ENCODE results near the gene KIFC3.

- TF ChIP-seq CTCF (IDR thresholded peaks at IDR 0.05) (no peak), POLR2A (IDR thresholded peaks at IDR 0.05) (no peak), EP300 (IDR thresholded peaks at IDR 0.05) (no peak)
Observed at GRCh38 chr16:57725151-57725550, 77.1 kb downstream of the KIFC3 start.
